HG03135 (cell line): ENCODE data around the gene PPP1CA.

Experiments used
- ATAC-seq: cut with Tn5 transposase; IDR thresholded peaks from one replicate; pipeline ENCODE4 v1.9.1; 2021; ENCODE audit warnings: mild to moderate bottlenecking, moderate library complexity; ENCODE audit not compliant: unreplicated experiment

PPP1CA gene

DNA sequence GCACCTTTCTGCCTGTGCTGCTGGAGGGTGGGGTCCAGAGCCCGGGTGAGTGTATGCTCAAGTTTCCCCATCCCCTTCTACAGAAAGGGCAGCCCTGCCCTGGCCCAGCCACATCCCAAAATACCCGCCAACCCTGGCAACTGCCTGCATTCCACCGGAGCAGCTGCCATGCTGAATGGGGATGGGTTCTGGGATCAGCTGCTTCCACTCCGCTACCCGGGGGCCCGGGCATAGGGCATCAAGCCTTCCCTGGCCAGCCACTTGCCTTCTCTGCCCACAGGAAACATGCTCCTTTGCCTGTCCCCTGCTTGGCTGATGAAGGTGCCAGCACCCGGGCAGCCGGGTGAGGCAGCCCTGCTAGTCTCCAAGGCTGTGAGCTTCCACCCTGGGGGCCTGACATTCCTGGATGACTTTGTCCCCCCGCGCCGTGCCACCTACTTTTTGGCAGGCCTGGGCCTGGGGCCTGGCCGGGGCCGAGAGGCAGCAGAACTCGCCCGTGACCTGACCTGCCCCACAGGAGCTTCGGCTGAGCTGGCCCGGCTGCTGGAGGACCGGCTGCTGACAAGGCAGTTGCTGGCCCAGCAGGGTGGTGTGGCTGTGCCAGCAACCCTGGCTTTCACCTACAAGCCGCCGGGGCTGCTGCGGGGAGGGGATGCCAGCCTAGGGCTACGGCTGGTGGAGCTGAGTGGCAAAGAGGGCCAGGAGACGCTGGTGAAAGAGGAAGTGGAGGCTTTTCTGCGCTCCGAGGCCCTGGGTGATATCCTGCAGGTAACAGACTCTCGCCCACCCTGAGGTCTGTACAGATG, 17.0 kb upstream of the PPP1CA start:
- no peak for ATAC-seq

GRCh38 chr11:67417425-67417824, 15.8 kb upstream of the PPP1CA start:
- ATAC-seq = no peak

GRCh38 chr11:67416416-67417335, 15.0 kb upstream of the PPP1CA start:
- no peak for ATAC-seq

GRCh38 chr11:67415501-67416304, 14.0 kb upstream of the PPP1CA start, which contains the start of gene CARNS1:
Gene CARNS1 (plus strand): TSS chr11:67415678. CDS start chr11:67416200, 522 bp downstream.
- no peak for ATAC-seq

GRCh38 chr11:67413266-67413849, 11.7 kb upstream of the PPP1CA start:
- no peak for ATAC-seq

DNA sequence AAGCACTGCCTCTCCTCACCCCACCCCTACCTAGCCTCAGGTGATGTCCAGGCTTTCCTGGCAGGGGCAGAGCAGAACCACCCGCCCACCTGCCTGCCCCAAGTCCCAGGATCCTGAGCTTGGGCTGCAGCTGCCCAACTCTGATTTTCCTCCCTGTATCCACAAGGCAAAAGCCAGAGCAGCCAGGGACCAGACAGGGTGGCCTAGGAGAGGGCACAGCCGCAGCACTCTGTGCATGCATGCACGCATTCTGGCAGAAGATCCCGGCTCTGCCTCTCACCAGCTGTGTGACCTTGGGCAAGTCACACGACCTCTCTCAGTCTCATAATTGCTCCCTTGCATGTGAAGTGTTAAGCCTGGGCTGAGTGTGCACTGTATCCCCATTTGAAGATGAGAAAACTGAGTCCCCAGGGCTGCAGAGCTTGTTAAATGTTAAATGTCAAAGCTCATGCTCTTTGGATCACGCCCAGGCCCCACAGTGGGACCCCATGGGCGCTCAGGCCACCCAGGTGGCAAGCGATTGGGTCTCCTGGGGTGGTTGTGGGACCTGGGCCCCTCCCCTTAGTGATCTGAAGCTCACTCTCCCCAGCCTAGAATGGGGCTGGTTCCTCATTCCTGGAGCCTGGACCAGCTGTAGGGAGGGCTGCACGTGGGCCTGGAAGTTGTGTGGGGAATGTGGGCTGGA, 11.0 kb upstream of the PPP1CA start:
- no peak for ATAC-seq

- ATAC-seq = no peak
These were observed 10.1 kb upstream of the PPP1CA start for GRCh38 chr11:67411785-67412152.

DNA sequence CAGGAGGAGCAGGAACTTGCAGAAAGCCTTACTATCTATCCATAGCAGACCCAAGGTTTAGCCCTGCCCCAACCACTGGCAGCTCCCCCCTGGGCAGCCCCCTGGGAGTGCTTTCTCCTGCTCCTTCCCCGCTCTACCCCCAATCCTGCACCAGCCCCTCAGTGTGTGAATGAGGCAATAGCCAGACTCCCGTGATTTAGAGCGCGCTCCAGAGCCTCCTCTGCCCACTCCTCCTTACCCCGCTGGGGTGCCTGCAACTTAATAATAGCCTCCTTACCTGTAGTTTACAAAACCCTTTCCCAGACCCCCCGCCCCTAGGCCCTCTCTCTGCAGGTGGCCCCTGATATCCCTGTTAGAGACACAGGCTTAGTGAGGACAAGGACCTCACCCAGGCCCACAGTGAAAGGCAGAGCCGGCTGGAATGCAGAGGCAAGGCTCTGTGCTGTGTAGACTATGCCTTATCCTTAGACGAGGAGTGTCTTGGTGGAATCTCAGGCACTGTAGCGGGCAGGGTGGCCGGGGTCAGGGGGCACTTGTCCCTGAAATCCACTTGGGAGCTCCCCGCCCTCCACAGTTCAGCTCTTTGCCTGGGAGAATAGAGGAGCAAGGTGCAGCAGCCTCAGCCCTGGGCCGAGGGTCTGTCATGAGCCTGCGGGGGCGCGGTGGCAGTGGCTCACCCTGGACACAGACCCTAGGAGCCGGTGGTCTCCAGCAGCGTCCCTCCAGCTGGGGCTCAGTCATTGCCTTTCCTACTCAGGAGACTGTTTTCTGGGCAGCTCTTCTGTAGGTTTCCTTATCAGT, 9.5 kb upstream of the PPP1CA start:
- ATAC-seq = no peak

- ATAC-seq = no peak
These were observed 8.7 kb upstream of the PPP1CA start for GRCh38 chr11:67410369-67410831.

DNA sequence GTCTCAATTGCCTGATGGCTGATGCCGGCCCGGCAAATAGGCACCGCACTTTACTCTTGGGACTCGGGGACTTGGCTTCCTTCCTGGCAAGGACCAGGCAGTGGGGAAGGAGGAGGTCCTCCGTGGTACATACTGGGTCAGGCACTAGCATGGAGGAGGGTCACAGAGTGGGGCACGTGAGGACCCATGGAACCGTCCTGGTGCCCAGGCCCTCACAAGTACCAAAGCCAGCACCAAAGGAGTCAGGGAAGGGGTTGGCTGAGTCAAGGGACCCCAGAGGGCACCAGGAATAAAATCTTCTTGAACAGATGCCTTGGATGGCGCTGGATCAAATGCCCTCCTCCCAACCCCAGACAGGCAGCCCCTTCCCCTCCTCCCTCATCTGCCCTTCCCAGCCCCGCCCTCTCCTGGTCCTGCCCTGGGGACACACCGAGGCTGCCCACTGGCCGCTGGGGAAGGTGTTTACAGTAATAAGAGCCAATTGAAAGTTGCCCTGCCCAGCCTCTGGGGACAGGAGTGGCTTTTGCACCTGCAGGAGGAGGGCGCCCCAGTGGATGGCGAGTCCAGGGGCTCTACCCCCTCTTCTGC, 8.2 kb upstream of the PPP1CA start:
- no peak for ATAC-seq

- peak; percentile 47 for ATAC-seq
These were observed 7.6 kb upstream of the PPP1CA start for GRCh38 chr11:67409261-67409666.

DNA sequence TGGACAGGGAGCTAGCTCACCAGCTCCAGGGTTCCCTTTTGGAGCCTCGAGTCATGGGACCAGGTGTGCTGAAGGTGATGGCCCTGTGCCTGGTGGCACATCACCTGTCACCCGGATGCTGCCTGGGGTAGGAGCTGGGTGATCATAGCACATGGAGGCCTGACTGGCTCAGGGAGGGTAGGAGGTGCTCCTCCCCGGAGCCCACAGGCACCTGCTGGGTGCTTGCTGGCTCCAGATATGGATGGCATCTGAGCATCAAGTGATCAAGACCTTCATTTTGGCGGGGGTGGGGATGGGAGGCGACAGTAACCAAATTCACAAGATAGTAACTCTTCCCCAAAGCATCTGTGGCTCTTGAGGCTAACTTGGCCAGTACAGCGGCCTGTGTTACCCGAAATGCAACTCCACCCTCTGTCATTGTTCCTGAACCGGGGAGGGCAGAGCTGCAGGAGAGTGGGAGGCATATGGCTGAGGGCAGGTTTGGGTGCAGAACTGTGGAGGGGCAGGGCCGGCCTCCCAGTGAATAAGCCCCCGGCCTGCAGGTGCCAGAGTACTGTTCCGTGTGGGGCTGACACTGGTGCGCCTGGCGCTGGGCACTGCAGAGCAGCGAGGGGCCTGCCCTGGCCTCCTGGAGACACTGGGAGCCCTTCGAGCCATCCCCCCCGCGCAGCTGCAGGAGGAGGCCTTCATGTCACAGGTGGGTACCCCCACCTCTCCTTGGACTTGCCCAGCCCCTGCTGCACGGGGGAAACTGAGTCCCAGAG, 7.0 kb upstream of the PPP1CA start:
- no peak for ATAC-seq

- no peak for ATAC-seq
These were observed 6.1 kb upstream of the PPP1CA start for GRCh38 chr11:67407688-67408163.

GRCh38 chr11:67406969-67407687, 5.5 kb upstream of the PPP1CA start:
- no peak for ATAC-seq

- no peak for ATAC-seq
These were observed 4.8 kb upstream of the PPP1CA start for GRCh38 chr11:67406420-67406968.

DNA sequence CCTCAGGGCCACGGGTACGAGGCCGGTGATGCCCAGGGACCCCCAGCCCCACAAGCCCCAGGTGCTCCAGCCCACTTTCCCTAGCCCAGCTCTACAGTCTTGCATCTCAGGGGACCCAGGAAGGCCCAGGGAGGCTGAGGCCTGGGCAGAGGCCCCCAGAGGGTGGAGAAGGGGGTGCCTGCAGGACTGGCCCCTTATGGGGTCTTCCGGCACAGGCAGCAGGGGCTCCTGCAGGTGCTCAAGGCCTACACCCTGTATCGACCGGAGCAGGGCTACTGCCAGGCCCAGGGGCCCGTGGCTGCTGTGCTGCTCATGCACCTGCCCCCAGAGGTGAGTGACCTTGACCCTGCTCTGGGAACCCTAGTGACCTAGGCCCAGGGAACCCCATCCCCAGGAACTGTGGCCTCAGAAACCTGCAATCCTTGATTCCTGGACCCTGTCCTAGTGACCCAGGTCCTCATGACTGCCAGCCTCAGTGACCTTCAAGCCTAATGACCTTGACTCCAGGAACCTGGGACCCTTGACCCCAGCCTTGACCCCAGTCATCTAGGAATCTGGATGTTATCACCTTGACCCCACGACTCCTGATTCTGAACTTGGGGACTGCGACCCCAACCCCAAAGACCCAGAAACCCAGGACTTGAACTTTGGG, 4.2 kb upstream of the PPP1CA start:
- no peak for ATAC-seq

- ATAC-seq = no peak
These were observed 3.5 kb upstream of the PPP1CA start for GRCh38 chr11:67405196-67405567.
